GM13977 (cell line): ENCODE results near the gene GRK6.

ENCODE experiments used
- DNase-seq: peaks from one replicate; pipeline ENCODE4 v3.0.0; 2012; ENCODE audit warnings: low spot score
- CTCF ChIP-seq: IDR thresholded peaks from 2 replicates; pipeline ENCODE4 v1.5.1; 2012; ENCODE audit warnings: mild to moderate bottlenecking, control low read depth; ENCODE audit not compliant: insufficient read depth; ENCODE audit errors: extremely low read depth, missing control alignments
- in situ Hi-C: fragments of 300-500 bp; cut with MboI; formaldehyde crosslinking; loops from one replicate; pipeline ENCODE4 v1.12.0; 2022; ENCODE audit warnings: low sequenced_read_pairs, low pct_unique_long_range_greater_than_20kb, mixed read lengths, inconsistent platforms; ENCODE audit not compliant: unreplicated experiment

Gene GRK6

GRCh38 chr5:177404641-177405179 lies 21.8 kb upstream of the GRK6 start:
- no peak for DNase-seq

GRCh38 chr5:177405312-177405711 lies 21.2 kb upstream of the GRK6 start:
- TF ChIP-seq CTCF = no peak
- in situ Hi-C loops = loop anchor here (10.0 kb wide), 1 partner anchor 49 kb away; no protein-coding TSS in a partner anchor

More at GRCh38 chr5:177404641-177405179, 21.8 kb upstream of the GRK6 start:
- in situ Hi-C loops = loop anchor here (10.0 kb wide), 1 partner anchor 50 kb away; no protein-coding TSS in a partner anchor
- no peak for TF ChIP-seq CTCF

GRCh38 chr5:177405805-177406204 lies 20.7 kb upstream of the GRK6 start:
- TF ChIP-seq CTCF = no peak
- in situ Hi-C loops = loop anchor here (10.0 kb wide), 1 partner anchor 49 kb away; no protein-coding TSS in a partner anchor
- DNase-seq = no peak

More at GRCh38 chr5:177405312-177405711, 21.2 kb upstream of the GRK6 start:
- DNase-seq = no peak

GRCh38 chr5:177409043-177409801 lies 17.3 kb upstream of the GRK6 start, which contains the start of gene F12:
TSS of gene F12 (minus strand) at chr5:177409564. CDS start at chr5:177409527, 37 bp downstream.
- no peak for TF ChIP-seq CTCF
- no peak for DNase-seq
- in situ Hi-C loops = loop anchor here (10.0 kb wide), 1 partner anchor 46 kb away; no protein-coding TSS in a partner anchor

GRCh38 chr5:177410575-177410974 lies 15.9 kb upstream of the GRK6 start:
- in situ Hi-C loops = no loop called here
- DNase-seq = no peak
- TF ChIP-seq CTCF = no peak

- no peak for TF ChIP-seq CTCF
- DNase-seq = peak; percentile 64
- in situ Hi-C loops = no loop called here
Measured at GRCh38 chr5:177412603-177413233, 13.8 kb upstream of the GRK6 start.
